Activated naive CD4-positive, alpha-beta T cell (primary cell): Measurements from ENCODE around the gene PTPRD.

Experiments
- DNase-seq, 4 experiments: peaks; one replicate each; lab custom pipeline; 2025; lab: John Stamatoyannopoulos, UW

PTPRD gene

GRCh38 chr9:9892217-9892616, 720.6 kb downstream of the PTPRD start:
- no peak for DNase-seq

GRCh38 chr9:9881692-9882091, 731.1 kb downstream of the PTPRD start:
- DNase-seq, result no peak

- DNase-seq, result no peak
Measured at GRCh38 chr9:9874270-9874669, 738.5 kb downstream of the PTPRD start.

- DNase-seq, result no peak
Measured at GRCh38 chr9:9862235-9862810, 750.5 kb downstream of the PTPRD start.

DNA sequence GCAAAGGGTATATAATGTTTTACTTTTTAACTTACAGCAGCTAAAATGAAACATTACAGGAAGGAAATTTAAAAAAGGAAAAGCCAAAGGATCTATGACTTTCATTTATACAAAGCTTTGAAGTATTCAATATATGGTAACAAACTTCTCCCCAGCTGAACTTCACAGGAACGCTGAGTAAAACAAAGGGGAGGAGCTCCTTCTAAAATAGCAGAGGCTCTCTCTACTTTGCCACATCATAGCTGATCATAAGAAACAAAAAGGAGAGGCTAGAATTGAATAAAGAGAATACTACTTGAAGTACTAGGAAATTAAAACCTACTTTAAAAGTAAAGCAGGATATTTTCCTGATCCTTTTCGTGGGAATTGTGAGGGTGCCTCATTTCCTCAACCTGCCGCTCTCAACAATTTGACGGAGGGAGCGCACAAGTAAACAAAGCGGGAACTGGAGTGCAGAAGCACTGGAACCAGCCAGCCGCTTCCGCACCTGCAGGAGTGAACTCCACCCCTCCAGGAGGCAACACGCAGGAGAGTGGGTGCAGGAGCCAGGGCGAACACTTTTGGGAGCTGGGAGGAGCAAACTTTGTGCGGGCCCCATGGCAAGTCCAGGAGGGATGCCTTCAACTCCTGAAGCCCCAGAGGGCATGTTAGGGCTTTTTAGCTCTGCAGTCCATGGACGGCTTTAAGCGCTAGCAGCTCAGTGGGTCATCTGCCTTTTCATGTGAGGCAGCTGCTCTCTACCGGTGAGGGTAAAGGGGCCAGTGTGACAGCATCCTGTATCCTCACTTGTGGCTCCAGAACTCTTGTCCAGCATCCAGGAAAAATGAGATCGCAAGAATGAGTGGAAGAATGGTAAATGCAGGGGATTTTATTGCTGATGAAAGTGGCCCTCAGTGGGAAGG, 757.4 kb downstream of the PTPRD start:
- no peak for DNase-seq

DNA sequence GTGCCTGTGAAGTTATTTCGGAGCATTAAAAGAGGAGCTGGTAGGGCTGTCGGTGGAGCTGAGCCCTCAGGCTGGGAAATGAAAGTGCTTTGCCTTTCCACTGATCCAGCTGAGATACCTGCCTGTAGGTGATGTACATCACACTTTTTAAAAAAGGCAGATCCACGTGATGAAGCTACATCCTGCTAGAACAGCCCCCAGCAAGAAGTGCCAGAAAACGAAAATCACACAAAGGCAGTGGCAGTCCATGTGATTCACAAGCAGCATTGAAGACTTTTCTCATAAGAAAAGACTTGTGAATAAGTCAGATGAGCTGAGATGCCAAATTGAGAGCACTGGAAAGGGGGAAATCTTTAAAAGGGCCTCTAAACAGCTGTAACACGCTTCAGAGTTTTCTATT, 765.1 kb downstream of the PTPRD start:
- no peak for DNase-seq

GRCh38 chr9:9846557-9846956, 766.2 kb downstream of the PTPRD start:
- DNase-seq, result no peak

DNA sequence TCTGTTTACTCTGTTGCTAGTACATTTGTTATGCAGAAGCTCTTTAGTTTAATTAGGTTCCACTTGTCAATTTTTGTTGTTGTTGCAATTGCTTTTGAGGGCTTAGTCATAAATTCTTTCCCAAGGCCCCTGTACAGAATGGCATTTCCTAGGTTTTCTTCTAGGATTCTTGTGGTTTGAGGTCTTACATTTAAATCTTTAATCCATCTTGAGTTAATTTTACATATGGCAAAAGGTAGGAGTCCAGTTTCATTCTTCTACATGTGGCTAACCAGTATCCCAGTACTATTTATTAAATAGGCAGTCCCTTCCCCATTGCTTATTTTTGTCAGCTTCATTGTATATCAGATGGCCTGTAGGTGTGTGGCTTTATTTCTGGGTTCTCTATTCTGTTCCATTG, 792.4 kb downstream of the PTPRD start:
- no peak for DNase-seq

DNA sequence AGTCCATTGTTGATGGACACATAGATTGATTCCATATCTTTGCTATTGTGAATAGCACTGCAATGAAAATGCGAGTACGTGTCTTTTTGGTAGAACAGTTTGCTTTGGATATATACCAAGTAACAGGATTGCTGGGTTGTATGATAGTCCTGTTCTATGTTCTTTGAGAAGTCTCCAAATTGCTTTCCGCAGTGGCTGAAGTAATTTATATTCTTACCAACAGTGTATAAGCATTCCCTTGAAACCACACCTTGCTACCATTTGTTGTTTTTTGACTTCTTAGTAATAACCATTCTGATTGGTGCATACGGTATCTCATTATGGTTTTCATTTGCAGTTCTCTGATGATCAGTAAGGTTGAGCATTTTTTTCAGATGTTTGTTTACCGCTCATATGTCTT, 792.9 kb downstream of the PTPRD start:
- no peak for DNase-seq

DNA sequence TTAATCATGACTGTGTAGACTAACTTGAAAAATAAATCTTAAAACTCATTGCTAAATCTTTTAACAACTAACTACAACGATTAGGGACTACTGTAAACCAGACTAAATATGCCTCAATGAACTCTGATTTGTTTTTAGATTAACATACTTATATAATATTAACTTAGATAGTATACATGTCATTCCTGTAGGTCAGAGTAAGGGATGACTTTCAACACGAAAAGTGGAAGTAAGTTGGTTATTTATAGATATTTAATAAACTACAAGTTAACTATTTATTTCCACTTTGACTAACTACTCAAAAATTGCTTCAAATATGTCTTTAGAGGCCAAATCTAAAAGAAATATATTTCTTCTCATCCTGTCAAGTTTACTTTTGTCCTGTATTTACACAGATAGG, 795.6 kb downstream of the PTPRD start:
- no peak for DNase-seq

GRCh38 chr9:9804109-9804508, 808.7 kb downstream of the PTPRD start:
- no peak for DNase-seq

GRCh38 chr9:9799287-9799686, 813.5 kb downstream of the PTPRD start:
- DNase-seq, result no peak

GRCh38 chr9:9792144-9792857, 820.5 kb downstream of the PTPRD start:
- DNase-seq, result no peak

DNA sequence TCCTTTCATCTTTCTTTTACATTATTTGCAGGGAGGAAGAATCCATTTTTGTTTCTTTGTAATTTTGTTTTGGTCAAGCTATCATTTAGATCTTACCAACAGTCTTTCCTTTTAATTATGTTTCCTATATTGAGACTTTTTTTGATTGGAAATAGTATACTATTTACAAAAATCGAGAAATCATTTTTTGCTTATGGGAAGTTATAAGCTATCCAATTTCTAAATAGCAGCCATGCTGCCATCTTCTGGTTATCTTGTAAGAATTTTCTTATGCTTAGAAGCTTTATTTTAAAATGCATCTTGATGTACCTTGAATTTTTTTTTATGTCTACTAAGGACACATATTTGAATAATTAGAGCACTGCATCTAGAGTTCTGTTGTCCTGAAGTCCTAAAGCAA, 821.2 kb downstream of the PTPRD start:
- no peak for DNase-seq

DNA sequence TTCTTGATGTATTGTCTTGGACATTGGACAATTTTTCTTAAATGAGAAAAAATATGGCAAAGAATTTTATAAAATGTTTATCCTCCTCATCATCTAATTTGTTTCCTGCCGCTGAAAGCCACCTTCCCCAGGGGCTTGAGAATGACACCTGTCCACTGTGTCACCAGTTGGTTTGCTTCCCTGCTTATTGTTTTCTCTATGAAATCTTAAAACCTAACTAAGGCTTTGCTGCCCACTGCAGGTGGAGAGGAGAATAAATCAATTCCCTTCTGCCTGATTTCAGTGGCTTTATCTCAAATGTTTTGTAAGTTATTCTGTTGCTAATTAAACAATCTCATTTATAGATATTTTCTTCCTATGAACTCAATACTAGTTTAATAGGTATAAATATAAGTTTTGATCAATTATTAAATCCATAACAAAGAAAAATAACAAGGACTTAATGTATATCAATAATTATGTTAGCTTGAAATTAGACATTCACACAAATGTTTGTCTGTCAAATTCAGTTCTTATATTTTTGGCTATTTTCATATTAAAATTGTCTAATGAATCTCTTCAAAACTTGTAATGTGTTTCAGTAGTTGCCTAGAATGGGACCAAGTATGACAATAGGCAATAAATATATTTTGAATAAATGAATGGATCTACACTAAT, 822.5 kb downstream of the PTPRD start:
- no peak for DNase-seq

- no peak for DNase-seq
Measured at GRCh38 chr9:9783711-9784110, 829.1 kb downstream of the PTPRD start.

GRCh38 chr9:9783211-9783610, 829.6 kb downstream of the PTPRD start:
- DNase-seq, result no peak

DNA sequence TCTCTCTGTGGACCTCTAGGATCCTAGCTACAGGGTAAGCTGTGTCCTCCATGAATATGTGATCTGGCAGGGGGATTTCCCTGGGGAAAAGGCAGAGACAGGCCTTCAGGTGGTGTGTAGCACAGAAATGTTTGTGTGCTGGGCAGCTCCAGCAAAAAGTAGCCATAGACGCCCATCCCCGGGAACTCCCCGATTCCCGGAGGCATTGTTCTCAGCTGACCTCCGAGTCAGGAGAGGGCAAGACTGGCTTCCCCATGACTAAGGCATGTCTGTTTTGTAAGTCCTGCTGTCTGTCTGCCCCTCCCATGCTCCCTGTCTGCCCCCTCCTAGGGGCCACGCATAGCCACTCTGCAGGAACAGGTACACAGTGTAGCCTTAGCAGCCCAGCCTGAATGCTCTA, 834.5 kb downstream of the PTPRD start:
- no peak for DNase-seq

DNA sequence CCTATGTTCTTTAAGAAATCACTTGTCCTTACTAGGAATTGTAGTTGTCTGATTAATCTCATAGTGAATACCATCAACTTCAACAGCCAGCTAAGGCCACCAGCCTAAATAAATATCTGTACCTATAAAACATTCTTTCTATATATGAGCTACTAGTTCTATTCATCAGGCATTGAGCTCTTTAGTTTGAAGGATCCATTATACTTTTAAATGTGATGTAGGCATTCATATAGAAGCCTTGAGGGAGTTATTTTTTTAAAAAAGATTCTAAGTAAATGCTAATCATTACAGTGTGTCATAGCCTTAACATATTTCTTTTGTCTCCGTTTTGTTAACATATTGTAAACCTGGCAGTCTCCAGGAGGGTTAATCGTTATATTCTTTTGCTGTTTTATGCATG, 838.3 kb downstream of the PTPRD start:
- no peak for DNase-seq

DNA sequence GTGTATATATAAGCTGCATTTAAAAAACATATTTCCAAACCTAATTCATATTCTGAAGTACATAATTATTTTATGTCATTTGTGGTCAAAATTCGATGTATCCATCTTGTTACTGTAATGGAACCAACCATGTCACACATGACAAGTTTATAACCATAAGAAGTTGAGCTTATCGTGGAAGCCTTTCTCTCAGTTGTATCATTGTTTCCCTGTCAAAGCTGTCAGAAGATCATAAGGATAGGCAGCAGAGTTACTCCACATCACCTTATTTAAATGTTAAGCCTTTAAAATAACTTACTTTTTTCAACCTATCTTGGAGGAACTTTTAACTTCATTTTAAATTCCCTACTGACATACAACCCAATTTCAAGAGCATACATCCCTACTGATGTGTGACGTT, 841.5 kb downstream of the PTPRD start:
- no peak for DNase-seq

DNA sequence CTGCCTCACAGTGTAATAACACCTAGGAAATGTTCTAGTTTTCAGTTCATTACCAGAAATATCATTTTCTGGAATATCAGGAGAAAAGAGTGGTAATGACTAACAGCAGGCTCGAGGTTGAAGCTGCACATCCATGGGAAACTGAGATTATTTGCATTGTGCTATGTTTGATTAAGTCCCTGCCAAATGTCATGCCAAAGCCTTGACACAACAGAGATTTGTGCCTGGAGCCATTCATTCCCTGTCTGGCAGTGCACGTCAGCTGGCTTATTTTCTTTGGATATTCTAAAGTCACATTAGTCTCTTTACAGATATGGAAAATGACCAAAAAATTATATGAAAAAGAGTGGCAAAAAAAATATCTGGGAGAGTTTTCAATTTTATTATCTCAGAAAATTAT, 848.0 kb downstream of the PTPRD start:
- no peak for DNase-seq

DNA sequence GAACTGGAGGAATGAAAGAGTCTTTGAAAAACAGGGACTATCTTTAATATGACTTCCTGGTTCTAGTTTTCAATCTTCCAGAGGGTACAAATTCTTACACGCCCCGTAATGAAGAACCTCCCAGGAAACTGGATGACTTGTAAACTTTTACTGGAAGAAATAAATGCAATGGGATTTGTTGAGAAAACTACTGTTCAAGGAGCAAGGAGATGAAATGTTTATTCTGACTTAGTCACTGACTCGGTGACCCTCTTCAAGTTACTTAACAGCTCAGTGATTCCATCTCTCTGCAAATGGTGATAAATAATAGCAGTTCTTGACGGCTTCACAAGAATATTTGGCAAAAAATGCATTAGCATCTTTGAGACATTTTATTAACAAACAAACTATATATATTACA, 858.6 kb downstream of the PTPRD start:
- DNase-seq, result no peak

DNA sequence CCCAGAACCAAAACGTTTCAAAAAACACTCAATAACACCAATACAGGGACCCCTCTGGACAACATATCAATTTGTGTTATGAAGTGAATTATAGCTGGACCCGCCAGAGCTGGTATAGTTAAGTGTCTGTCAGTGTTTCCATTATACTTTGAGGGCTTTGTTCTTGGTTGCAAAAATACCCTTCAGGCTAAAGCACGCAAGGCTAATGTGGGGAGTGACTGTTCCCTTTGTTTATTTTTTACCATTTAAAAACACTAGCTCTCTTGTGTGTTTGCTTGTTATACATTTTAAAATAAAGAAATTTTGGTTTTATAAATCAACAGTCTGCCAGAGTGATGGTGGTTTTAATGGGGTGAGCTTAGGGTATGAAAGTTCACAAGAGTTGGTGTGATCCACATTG, 859.5 kb downstream of the PTPRD start:
- no peak for DNase-seq
